Measurements from ENCODE around the gene RELL1. TPM values are rescaled to one million over a fixed set of nuclear protein-coding genes. Genes with fewer than 3 reads are reported as not detected.

Gene RELL1
- polyA plus RNA-seq, 1 of the 3 experiments (the other 2 are of a cell fraction), result 4.5 TPM

DNA sequence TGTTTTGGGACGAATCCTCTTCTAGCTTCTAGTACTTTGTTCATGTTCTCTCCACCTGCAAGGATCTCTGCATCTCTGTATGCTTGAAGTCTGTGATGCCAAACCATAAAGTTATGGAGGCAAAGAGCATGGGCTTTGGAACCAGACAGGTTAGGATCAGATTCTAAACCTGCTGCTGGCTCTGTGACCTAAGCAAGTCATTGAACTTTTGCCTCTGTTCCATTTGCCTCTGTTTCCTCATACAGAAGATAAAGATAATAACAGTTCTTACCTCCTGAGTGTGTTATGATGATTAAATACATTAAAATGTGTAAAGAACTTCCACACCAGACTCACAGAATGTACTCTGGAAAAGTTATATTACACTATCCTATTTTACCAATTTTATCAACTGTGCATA is 41.5 kb upstream of the RELL1 start:
- H2AFZ ChIP-seq (ENCODE audit: low read depth), result no peak overlapping the region
- WGBS (ENCODE audit: low lambda C conversion rate), result 60% methylated on average over 1 of the region's 1 CpG

DNA sequence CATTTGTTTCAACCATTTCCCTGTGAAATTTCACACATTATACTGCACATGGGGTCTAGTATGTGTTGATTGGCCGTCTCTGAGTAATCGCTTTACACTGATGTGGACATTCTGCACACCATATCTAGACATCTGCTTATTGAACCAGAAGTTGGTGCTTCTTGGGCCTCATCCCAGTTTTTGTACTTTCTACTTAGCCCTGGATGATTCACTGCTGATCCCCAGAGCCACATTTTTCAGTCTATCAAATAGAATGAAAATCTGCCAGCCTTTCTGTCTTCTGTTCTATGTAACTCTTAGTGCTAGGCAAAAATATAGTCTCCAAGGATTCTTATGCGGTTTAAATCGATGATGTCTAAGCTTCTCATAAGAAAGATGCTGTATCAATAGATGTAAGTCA is 40.5 kb upstream of the RELL1 start:
- CTCF ChIA-PET, result no interaction called here
- TF ChIP-seq TEAD4 (IDR thresholded peaks at IDR 0.05; ENCODE audit: borderline replicate concordance, insufficient read depth), result no peak
- TF ChIP-seq CHD2 (IDR thresholded peaks at IDR 0.05; ENCODE audit: low read length, partially characterized antibody), result no peak
- TF ChIP-seq MXI1 (IDR thresholded peaks at IDR 0.05; ENCODE audit: low read depth, low read length), result no peak
- no peak for TF ChIP-seq EP300 (IDR thresholded peaks at IDR 0.05; ENCODE audit: borderline replicate concordance in 1 of 2, low read depth in 1 of 2, low read length in 1 of 2)
- no peak for TF ChIP-seq YY1 (IDR thresholded peaks at IDR 0.05; ENCODE audit: low read depth)
- no peak for TF ChIP-seq FOSL2 (IDR thresholded peaks at IDR 0.05; ENCODE audit: borderline replicate concordance, low read depth)
- no peak for TF ChIP-seq NFIC (IDR thresholded peaks at IDR 0.05; ENCODE audit: borderline replicate concordance)
- no peak for TF ChIP-seq POLR2AphosphoS5 (IDR thresholded peaks at IDR 0.05; ENCODE audit: low read depth, low read length)
- TF ChIP-seq RAD21 (IDR thresholded peaks at IDR 0.05; ENCODE audit: low read length), result no peak
- TF ChIP-seq EZH2phosphoT487 (IDR thresholded peaks at IDR 0.05; ENCODE audit: borderline replicate concordance, low read depth), result no peak
- TF ChIP-seq FOXJ3 (CRISPR knock-in tag; IDR thresholded peaks at IDR 0.05), result no peak
- TF ChIP-seq, protein P1, sequence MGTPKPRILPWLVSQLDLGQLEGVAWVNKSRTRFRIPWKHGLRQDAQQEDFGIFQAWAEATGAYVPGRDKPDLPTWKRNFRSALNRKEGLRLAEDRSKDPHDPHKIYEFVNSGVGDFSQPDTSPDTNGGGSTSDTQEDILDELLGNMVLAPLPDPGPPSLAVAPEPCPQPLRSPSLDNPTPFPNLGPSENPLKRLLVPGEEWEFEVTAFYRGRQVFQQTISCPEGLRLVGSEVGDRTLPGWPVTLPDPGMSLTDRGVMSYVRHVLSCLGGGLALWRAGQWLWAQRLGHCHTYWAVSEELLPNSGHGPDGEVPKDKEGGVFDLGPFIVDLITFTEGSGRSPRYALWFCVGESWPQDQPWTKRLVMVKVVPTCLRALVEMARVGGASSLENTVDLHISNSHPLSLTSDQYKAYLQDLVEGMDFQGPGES (IDR thresholded peaks at IDR 0.05; ENCODE audit: low read depth, low read length), result no peak
- no peak for TF ChIP-seq SIN3A (IDR thresholded peaks at IDR 0.05; ENCODE audit: borderline replicate concordance, low read depth, low read length)
- TF ChIP-seq, protein P2, sequence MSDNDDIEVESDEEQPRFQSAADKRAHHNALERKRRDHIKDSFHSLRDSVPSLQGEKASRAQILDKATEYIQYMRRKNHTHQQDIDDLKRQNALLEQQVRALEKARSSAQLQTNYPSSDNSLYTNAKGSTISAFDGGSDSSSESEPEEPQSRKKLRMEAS (IDR thresholded peaks at IDR 0.05; ENCODE audit: low read depth), result no peak
- no peak for TF ChIP-seq RXRA (IDR thresholded peaks at IDR 0.05; ENCODE audit: borderline replicate concordance, low read depth)
- no peak for TF ChIP-seq JUND (IDR thresholded peaks at IDR 0.05)

More for the DNA sequence above, 41.5 kb upstream of the RELL1 start:
- H4K20me1 ChIP-seq (ENCODE audit: insufficient read depth), result no peaks in the 10 kb centered on the region
- ChIA-PET CTCF (no interaction called here), POLR2A (no interaction called here)
- H3K27ac ChIP-seq (ENCODE audit: low read depth in 2 of 2, low read length in 1 of 2), result no peak overlapping the region
- no peaks in the 10 kb centered on the region for H3K9me3 ChIP-seq
- no peaks in the 10 kb centered on the region for H3K4me1 ChIP-seq (ENCODE audit: control insufficient read depth in 1 of 2, insufficient read depth in 2 of 2, low read depth in 1 of 2, low read length in 1 of 2)
- no peaks in the 10 kb centered on the region for H3K36me3 ChIP-seq (replicated peaks in 1 of 2; ENCODE audit: control insufficient read depth in 1 of 2, insufficient read depth in 2 of 2, low read length in 1 of 2)
- peaks cover 5% of the 10 kb centered on the region for H3F3A ChIP-seq (replicated peaks; ENCODE audit: insufficient read depth)
- DNase-seq, result no peak
- H3K79me2 ChIP-seq (ENCODE audit: insufficient read depth), result no peaks in the 10 kb centered on the region
- no peak overlapping the region for H3K4me2 ChIP-seq
- TF ChIP-seq, protein P3, sequence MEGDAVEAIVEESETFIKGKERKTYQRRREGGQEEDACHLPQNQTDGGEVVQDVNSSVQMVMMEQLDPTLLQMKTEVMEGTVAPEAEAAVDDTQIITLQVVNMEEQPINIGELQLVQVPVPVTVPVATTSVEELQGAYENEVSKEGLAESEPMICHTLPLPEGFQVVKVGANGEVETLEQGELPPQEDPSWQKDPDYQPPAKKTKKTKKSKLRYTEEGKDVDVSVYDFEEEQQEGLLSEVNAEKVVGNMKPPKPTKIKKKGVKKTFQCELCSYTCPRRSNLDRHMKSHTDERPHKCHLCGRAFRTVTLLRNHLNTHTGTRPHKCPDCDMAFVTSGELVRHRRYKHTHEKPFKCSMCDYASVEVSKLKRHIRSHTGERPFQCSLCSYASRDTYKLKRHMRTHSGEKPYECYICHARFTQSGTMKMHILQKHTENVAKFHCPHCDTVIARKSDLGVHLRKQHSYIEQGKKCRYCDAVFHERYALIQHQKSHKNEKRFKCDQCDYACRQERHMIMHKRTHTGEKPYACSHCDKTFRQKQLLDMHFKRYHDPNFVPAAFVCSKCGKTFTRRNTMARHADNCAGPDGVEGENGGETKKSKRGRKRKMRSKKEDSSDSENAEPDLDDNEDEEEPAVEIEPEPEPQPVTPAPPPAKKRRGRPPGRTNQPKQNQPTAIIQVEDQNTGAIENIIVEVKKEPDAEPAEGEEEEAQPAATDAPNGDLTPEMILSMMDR (IDR thresholded peaks at IDR 0.05), result no peak
- TF ChIP-seq RFX5 (IDR thresholded peaks at IDR 0.05; ENCODE audit: low read length) (no peak), SIN3A (IDR thresholded peaks at IDR 0.05; ENCODE audit: borderline replicate concordance, low read depth, low read length) (no peak), MEF2A (IDR thresholded peaks at IDR 0.05; ENCODE audit: borderline replicate concordance, low read depth) (no peak), TCF12 (IDR thresholded peaks at IDR 0.05) (no peak)
- TF ChIP-seq, protein P4, sequence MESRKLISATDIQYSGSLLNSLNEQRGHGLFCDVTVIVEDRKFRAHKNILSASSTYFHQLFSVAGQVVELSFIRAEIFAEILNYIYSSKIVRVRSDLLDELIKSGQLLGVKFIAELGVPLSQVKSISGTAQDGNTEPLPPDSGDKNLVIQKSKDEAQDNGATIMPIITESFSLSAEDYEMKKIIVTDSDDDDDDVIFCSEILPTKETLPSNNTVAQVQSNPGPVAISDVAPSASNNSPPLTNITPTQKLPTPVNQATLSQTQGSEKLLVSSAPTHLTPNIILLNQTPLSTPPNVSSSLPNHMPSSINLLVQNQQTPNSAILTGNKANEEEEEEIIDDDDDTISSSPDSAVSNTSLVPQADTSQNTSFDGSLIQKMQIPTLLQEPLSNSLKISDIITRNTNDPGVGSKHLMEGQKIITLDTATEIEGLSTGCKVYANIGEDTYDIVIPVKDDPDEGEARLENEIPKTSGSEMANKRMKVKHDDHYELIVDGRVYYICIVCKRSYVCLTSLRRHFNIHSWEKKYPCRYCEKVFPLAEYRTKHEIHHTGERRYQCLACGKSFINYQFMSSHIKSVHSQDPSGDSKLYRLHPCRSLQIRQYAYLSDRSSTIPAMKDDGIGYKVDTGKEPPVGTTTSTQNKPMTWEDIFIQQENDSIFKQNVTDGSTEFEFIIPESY (IDR thresholded peaks at IDR 0.05; ENCODE audit: borderline replicate concordance, low read depth), result no peak
- TF ChIP-seq, protein P1 (IDR thresholded peaks at IDR 0.05; ENCODE audit: low read depth, low read length), result no peak
- H3K9me2 ChIP-seq, result no peaks in the 10 kb centered on the region
- H3K4me3 ChIP-seq (ENCODE audit: low read depth in 2 of 2, low read length in 1 of 2), result no peak overlapping the region
- H3K9ac ChIP-seq, result no peak overlapping the region
- no peaks in the 10 kb centered on the region for H3K27me3 ChIP-seq (ENCODE audit: insufficient read depth)

More for the DNA sequence above, 40.5 kb upstream of the RELL1 start:
- no peaks in the 10 kb centered on the region for H3K27me3 ChIP-seq (ENCODE audit: insufficient read depth)
- WGBS (ENCODE audit: low lambda C conversion rate), result 80% methylated on average over 4 of the region's 4 CpGs
- H4K20me1 ChIP-seq (ENCODE audit: insufficient read depth), result no peaks in the 10 kb centered on the region
- H3K9ac ChIP-seq, result no peak overlapping the region
- H2AFZ ChIP-seq (ENCODE audit: low read depth), result no peak overlapping the region
- no peaks in the 10 kb centered on the region for H3K79me2 ChIP-seq (ENCODE audit: insufficient read depth)
- no peaks in the 10 kb centered on the region for H3K9me2 ChIP-seq
- H3F3A ChIP-seq (replicated peaks; ENCODE audit: insufficient read depth), result peaks cover 5% of the 10 kb centered on the region
- no peak overlapping the region for H3K4me3 ChIP-seq (ENCODE audit: low read depth in 2 of 2, low read length in 1 of 2)
- H3K27ac ChIP-seq (ENCODE audit: low read depth in 2 of 2, low read length in 1 of 2), result no peak overlapping the region
- no peak overlapping the region for H3K4me2 ChIP-seq
- H3K4me1 ChIP-seq (ENCODE audit: control insufficient read depth in 1 of 2, insufficient read depth in 2 of 2, low read depth in 1 of 2, low read length in 1 of 2), result no peaks in the 10 kb centered on the region
- DNase-seq, result no peak
- H3K36me3 ChIP-seq (replicated peaks in 1 of 2; ENCODE audit: control insufficient read depth in 1 of 2, insufficient read depth in 2 of 2, low read length in 1 of 2), result no peaks in the 10 kb centered on the region
- POLR2A ChIA-PET, result no interaction called here
- no peaks in the 10 kb centered on the region for H3K9me3 ChIP-seq
